GM12872 (cell line): ENCODE measurements around the gene SREBF2.

ENCODE experiments used
- CTCF ChIP-seq: IDR thresholded peaks from 3 replicates; pipeline ENCODE4 v1.5.1; 2011; ENCODE audit warnings: low read depth, mild to moderate bottlenecking, low read length, moderate library complexity; ENCODE audit not compliant: insufficient read depth

Gene SREBF2

DNA sequence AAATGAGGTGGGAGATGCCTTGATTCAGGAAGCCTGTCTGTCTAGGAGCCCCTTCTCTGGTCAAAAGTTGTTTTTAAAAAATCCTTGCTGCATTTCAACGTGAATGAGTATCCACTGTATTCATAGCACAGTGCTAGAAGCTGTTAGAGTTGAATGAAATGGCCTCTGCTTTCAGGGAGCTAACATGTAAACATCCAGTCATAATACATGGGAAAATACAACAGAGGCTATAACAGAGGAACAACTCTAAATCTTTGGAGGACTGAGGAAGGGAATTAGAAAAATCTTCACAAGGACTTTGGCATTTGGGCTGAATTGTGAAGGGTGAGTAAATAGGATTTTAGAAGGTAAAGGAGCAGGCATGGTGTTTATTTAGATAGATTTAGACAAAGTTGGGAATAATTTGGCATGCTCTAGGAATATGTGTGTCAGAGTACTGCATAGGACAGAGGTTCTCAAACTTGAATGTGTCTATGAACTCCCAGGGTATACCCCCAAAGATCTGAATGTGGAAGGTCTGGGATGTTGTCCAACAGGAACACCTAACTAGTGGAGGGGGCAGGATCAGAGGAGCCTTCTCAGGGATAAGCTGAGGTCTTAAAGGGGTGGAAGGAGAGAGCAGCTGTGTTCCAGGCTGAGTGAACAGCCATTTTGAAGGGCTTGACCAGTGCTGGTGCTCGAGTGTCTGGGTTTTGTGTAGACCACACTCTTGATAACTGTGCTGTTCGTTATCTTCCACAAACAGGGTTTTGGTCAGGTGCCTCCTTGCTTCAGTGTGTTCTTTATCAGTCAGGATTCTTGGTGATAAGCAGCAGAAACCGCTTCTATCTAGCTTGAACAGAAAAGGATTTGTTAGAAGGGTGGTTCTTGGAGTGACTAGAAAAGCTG is 12.7 kb downstream of the SREBF2 start:
- TF ChIP-seq CTCF = no peak

- TF ChIP-seq CTCF = no peak
These were observed 13.5 kb downstream of the SREBF2 start for GRCh38 chr22:41846268-41846987.

DNA sequence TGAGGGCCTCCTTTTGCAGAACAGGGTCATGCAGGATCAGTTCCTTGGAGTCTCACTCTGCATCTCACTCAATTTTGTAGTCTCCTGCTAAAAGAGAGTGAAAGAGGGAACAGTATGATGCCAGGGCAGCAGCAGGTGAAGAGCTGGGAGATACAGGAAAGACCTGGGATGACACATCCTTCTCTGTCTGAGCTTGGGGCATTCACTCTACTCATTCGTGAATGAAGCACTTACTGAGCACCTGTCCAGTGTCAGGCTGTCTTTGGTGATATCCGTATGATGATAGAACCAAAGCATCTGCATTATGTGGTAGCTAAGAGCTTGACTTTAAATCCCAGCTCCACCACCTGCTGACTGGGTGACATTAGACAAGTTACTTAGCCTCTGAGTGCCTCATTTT is 14.4 kb downstream of the SREBF2 start:
- no peak for TF ChIP-seq CTCF

DNA sequence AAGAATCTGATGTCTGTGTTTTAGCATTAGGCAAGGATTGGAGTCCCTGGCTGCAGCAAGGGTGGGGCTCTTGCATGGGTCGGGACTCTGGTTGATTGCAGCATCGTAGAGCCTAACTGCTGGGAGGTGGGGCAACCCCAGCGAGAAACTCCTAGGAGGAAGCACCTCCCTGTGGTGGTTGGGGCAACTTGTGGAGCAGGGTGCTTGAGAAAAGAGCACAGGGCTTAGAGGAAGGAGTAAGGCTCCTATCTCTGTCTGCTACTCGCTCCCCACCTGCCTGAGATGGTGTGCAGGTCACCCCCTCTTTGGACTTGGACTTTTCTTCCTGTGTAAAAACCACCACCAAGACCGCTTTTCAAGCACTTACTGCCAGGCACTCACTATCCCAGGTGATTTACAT is 15.6 kb downstream of the SREBF2 start:
- no peak for TF ChIP-seq CTCF

DNA sequence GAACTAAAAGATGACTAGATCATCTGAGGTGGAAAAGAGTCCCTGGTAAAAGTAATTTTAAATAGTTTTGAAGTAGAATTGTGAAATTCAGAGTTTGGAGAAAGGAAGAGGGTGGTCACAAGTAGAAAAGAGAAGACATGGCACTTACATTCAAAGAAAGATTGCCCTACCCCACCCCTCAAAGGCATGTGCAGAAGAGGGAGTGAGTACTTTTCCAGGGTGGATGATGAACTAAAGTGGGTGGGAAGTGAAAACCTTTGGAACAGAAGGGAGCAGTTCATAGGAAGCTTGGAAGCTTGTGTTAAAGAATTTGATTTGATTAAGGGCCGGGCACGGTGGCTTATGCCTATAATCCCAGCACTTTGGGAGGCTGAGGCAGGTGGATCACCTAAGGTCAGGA is 23.6 kb downstream of the SREBF2 start:
- TF ChIP-seq CTCF = no peak

GRCh38 chr22:41857155-41857859 is 24.4 kb downstream of the SREBF2 start:
- peak; percentile 77 for TF ChIP-seq CTCF

DNA sequence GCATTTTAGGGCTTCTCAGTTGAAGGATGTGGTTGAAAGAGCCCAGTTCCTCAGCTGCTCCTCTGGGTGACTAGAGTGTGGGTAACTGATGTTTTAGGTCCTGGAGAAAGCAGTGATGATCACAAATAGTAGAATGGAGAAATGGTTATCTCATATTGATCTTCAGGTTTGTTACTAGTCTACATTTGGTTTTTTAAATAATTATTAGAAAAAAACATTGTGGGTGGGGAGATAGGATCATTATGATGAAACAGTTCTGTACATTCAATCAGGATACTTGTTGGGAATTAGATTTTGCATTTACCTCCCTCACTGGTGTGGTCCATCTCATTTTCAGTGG is 24.9 kb downstream of the SREBF2 start:
- TF ChIP-seq CTCF = no peak
